Measurements from ENCODE around the gene TMEM120A. TPM values are rescaled to one million over a fixed set of nuclear protein-coding genes. Genes with fewer than 3 reads are reported as not detected.

TMEM120A gene
- total and polyA plus RNA-seq, 2 experiments from 2014 or later, result 12.7 to 22.3 TPM

DNA sequence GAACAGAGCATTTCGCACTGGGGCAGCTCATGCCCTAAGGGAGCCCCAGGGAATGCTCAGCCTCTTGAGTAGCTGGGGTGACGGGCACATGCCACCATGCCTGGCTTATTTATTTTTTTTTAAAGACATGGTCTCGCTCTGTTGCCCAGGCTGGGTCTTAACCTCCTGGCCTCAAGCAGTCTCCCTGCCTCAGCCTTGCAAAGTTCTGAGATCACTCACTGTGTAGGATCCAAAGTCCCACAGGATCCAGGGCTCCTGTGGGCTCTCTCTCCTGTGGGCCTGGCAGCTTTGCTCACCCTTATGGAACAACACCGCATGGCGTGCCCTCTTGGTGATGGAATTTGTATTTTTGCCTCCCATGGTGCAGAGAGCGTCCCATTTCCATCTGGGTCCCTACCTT is 34.0 kb downstream of the TMEM120A start:
- Mint-ChIP-seq H3K9me3 (no peaks in the 10 kb centered on the region), H3K36me3 (ENCODE audit: low read depth) (peaks cover 47% of the 10 kb centered on the region), H3K27ac (no peak overlapping the region), H3K4me3 (no peak overlapping the region), H3K4me1 (peaks cover 20% of the 10 kb centered on the region), H3K27me3 (ENCODE audit: insufficient read depth, low read depth, poor library complexity) (peaks cover 5% of the 10 kb centered on the region)
- TF ChIP-seq POLR2AphosphoS5 (IDR thresholded peaks at IDR 0.05; ENCODE audit: low read depth), result no peak
- TF ChIP-seq, protein P1, sequence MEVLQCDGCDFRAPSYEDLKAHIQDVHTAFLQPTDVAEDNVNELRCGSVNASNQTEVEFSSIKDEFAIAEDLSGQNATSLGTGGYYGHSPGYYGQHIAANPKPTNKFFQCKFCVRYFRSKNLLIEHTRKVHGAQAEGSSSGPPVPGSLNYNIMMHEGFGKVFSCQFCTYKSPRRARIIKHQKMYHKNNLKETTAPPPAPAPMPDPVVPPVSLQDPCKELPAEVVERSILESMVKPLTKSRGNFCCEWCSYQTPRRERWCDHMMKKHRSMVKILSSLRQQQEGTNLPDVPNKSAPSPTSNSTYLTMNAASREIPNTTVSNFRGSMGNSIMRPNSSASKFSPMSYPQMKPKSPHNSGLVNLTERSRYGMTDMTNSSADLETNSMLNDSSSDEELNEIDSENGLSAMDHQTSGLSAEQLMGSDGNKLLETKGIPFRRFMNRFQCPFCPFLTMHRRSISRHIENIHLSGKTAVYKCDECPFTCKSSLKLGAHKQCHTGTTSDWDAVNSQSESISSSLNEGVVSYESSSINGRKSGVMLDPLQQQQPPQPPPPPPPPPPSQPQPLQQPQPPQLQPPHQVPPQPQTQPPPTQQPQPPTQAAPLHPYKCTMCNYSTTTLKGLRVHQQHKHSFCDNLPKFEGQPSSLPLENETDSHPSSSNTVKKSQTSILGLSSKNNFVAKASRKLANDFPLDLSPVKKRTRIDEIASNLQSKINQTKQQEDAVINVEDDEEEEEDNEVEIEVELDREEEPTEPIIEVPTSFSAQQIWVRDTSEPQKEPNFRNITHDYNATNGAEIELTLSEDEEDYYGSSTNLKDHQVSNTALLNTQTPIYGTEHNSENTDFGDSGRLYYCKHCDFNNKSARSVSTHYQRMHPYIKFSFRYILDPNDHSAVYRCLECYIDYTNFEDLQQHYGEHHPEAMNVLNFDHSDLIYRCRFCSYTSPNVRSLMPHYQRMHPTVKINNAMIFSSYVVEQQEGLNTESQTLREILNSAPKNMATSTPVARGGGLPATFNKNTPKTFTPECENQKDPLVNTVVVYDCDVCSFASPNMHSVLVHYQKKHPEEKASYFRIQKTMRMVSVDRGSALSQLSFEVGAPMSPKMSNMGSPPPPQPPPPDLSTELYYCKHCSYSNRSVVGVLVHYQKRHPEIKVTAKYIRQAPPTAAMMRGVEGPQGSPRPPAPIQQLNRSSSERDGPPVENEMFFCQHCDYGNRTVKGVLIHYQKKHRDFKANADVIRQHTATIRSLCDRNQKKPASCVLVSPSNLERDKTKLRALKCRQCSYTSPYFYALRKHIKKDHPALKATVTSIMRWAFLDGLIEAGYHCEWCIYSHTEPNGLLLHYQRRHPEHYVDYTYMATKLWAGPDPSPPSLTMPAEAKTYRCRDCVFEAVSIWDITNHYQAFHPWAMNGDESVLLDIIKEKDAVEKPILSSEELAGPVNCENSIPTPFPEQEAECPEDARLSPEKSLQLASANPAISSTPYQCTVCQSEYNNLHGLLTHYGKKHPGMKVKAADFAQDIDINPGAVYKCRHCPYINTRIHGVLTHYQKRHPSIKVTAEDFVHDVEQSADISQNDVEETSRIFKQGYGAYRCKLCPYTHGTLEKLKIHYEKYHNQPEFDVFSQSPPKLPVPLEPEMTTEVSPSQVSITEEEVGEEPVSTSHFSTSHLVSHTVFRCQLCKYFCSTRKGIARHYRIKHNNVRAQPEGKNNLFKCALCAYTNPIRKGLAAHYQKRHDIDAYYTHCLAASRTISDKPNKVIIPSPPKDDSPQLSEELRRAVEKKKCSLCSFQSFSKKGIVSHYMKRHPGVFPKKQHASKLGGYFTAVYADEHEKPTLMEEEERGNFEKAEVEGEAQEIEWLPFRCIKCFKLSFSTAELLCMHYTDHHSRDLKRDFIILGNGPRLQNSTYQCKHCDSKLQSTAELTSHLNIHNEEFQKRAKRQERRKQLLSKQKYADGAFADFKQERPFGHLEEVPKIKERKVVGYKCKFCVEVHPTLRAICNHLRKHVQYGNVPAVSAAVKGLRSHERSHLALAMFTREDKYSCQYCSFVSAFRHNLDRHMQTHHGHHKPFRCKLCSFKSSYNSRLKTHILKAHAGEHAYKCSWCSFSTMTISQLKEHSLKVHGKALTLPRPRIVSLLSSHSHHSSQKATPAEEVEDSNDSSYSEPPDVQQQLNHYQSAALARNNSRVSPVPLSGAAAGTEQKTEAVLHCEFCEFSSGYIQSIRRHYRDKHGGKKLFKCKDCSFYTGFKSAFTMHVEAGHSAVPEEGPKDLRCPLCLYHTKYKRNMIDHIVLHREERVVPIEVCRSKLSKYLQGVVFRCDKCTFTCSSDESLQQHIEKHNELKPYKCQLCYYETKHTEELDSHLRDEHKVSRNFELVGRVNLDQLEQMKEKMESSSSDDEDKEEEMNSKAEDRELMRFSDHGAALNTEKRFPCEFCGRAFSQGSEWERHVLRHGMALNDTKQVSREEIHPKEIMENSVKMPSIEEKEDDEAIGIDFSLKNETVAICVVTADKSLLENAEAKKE (CRISPR knock-in tag; IDR thresholded peaks at IDR 0.05), result no peak
- TF ChIP-seq, protein P2, sequence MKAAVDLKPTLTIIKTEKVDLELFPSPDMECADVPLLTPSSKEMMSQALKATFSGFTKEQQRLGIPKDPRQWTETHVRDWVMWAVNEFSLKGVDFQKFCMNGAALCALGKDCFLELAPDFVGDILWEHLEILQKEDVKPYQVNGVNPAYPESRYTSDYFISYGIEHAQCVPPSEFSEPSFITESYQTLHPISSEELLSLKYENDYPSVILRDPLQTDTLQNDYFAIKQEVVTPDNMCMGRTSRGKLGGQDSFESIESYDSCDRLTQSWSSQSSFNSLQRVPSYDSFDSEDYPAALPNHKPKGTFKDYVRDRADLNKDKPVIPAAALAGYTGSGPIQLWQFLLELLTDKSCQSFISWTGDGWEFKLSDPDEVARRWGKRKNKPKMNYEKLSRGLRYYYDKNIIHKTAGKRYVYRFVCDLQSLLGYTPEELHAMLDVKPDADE (IDR thresholded peaks at IDR 0.05), result no peak
- no peak for TF ChIP-seq CREB1 (CRISPR knock-in tag; IDR thresholded peaks at IDR 0.05; ENCODE audit: low read depth)
- TF ChIP-seq JUNB (IDR thresholded peaks at IDR 0.05; ENCODE audit: unreplicated experiment), result no peak
- TF ChIP-seq NANOG (IDR thresholded peaks at IDR 0.05; ENCODE audit: borderline replicate concordance), result no peak
- TF ChIP-seq ZNF114 (CRISPR knock-in tag; IDR thresholded peaks at IDR 0.05), result no peak
- TF ChIP-seq, protein P3, sequence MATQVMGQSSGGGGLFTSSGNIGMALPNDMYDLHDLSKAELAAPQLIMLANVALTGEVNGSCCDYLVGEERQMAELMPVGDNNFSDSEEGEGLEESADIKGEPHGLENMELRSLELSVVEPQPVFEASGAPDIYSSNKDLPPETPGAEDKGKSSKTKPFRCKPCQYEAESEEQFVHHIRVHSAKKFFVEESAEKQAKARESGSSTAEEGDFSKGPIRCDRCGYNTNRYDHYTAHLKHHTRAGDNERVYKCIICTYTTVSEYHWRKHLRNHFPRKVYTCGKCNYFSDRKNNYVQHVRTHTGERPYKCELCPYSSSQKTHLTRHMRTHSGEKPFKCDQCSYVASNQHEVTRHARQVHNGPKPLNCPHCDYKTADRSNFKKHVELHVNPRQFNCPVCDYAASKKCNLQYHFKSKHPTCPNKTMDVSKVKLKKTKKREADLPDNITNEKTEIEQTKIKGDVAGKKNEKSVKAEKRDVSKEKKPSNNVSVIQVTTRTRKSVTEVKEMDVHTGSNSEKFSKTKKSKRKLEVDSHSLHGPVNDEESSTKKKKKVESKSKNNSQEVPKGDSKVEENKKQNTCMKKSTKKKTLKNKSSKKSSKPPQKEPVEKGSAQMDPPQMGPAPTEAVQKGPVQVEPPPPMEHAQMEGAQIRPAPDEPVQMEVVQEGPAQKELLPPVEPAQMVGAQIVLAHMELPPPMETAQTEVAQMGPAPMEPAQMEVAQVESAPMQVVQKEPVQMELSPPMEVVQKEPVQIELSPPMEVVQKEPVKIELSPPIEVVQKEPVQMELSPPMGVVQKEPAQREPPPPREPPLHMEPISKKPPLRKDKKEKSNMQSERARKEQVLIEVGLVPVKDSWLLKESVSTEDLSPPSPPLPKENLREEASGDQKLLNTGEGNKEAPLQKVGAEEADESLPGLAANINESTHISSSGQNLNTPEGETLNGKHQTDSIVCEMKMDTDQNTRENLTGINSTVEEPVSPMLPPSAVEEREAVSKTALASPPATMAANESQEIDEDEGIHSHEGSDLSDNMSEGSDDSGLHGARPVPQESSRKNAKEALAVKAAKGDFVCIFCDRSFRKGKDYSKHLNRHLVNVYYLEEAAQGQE (IDR thresholded peaks at IDR 0.05; ENCODE audit: unreplicated experiment), result no peak
- TF ChIP-seq EZH2phosphoT487 (IDR thresholded peaks at IDR 0.05; ENCODE audit: unreplicated experiment), result no peak
- ATAC-seq, result no peak
- H3K27ac ChIP-seq (ENCODE audit: low read depth), result peak overlapping the region; percentile 72; the same call in 1 of the 2 replicates
- 0 out of 2 replicates have a peak, but pooled peaks cover 4% of the 10 kb centered on the region for H3F3A ChIP-seq (replicated peaks; ENCODE audit: low read depth)
- peaks cover 11% of the 10 kb centered on the region for H3K36me3 ChIP-seq (ENCODE audit: insufficient read depth)
- no peak for DNase-seq (ENCODE audit: low spot score)
- H3K79me2 ChIP-seq (replicated peaks; ENCODE audit: insufficient read depth), result no peaks in the 10 kb centered on the region; the same call in 1 of the 2 replicates
- H3K9me2 ChIP-seq (ENCODE audit: insufficient read depth), result no peaks in the 10 kb centered on the region
- H3K4me3 ChIP-seq, result no peak overlapping the region
- H4K20me1 ChIP-seq (replicated peaks; ENCODE audit: insufficient read depth), result peaks cover 8% of the 10 kb centered on the region
- H3K27me3 ChIP-seq (ENCODE audit: insufficient read depth), result no peaks in the 10 kb centered on the region
- no peak overlapping the region for H2AFZ ChIP-seq
- no peak overlapping the region for H3K4me2 ChIP-seq
- peaks cover 5% of the 10 kb centered on the region for H3K4me1 ChIP-seq (ENCODE audit: insufficient read depth)

Data from GM23338 (cell line).